IPS-18a (cell line): ENCODE data around the gene CSTPP1.
"Not testable (repeated sequence)": the region's sequence is repeated elsewhere in the genome, so short reads cannot be mapped to it uniquely, and the experiment has no call there.

ENCODE experiments used
- H3K27ac ChIP-seq: one replicate; pipeline ENCODE4 v1.5.1; 2013; ENCODE audit warnings: low read length
- H3K27me3 ChIP-seq: one replicate; pipeline ENCODE4 v1.6.1; 2013; ENCODE audit warnings: mild to moderate bottlenecking, low read length; ENCODE audit not compliant: control insufficient read depth, insufficient read depth
- H3K36me3 ChIP-seq: one replicate; pipeline ENCODE4 v1.6.1; 2013; ENCODE audit warnings: low read depth, low read length; ENCODE audit not compliant: control insufficient read depth
- H3K4me1 ChIP-seq: one replicate; pipeline ENCODE4 v1.6.1; 2013; ENCODE audit warnings: low read depth, low read length; ENCODE audit not compliant: control insufficient read depth
- H3K4me3 ChIP-seq: one replicate; pipeline ENCODE4 v1.5.1; 2013; ENCODE audit warnings: low read length
- H3K9ac ChIP-seq: one replicate; pipeline ENCODE4 v1.6.1; 2013; ENCODE audit warnings: mild to moderate bottlenecking, low read length, moderate library complexity
- H3K9me3 ChIP-seq: one replicate; pipeline ENCODE4 v1.6.1; 2013; ENCODE audit warnings: low read depth, low read length; ENCODE audit not compliant: control insufficient read depth

CSTPP1 gene

DNA sequence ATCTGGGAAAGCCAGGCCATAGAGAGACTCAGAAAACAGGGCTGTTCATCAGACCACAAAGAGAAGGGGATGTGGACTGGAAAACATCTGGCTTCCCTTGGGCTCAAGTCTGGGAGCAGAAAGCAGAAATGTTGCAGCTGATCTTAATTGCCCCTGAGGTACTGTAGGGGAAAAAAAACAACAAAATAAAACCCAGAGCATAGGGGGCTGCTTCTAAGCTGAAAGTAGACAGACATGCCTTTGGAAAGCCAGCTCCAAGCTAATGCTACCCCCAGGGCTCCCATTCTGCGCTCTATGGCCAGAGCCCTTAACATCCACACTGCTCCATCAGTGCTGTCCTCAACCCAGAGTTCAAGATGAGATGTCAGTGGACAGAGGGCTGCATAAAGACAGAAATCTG, 251.7 kb downstream of the CSTPP1 start:
- Histone ChIP-seq H3K9me3 (no peaks in the 10 kb centered on the region), H3K27me3 (peaks cover 31% of the 10 kb centered on the region), H3K4me3 (no peak overlapping the region), H3K4me1 (peaks cover 13% of the 10 kb centered on the region), H3K9ac (no peak overlapping the region), H3K27ac (no peak overlapping the region), H3K36me3 (no peaks in the 10 kb centered on the region)

DNA sequence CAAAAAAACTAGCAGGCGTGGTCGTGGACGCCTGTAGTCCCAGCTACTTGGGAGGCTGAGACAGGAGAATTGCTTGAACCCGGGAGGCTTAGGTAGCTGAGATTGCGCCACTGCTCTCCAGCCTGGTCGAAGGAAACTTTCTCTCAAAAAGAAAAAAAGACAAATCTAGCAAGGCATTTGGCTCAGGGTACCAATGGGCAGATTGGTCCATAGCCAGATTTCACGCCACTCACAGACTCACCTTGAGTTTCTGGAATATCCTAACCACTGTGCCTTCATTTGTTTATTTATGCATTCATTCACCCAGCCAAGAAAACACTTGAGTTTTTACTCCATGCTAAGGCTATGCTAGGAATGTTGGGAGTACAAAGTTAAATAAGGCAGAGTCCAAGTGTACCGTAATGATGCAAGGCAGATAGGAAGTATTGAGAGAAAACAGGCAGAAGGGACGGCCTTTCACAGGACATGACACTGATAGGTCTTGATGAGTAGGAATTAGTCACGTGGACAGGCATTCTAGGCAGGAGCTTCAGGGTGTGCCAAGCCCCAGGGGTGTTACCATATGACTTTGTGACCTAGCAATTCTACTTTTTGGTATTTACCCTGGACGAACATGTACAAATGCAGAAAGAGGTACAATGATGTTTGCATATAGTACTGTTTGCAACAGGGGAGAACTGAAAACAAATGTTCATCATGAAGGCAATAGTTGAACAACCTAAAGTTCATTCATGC, 252.7 kb downstream of the CSTPP1 start:
- peaks cover 13% of the 10 kb centered on the region for H3K4me1 ChIP-seq
- no peak overlapping the region for H3K27ac ChIP-seq

DNA sequence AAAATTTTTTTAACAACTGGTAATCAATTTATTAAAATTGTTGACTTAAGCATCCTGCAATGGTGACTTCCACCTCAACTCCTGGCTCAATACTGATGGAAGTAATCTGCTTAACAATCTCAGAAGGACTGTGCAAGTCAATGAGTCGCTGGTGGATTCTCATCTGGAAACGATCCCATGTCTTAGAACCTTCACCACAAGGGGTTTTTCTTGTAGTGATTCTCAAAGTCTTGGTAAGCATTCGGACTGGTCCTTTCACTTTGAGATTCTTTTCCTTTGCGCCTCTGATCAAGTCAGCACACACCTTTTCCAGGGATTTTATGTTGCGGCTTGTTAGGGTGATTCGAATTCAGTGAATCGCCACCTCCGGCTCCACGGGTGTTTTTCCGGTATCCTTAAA, 254.6 kb downstream of the CSTPP1 start:
- H3K36me3 ChIP-seq, H3K9me3 ChIP-seq, H3K4me1 ChIP-seq, H3K27ac ChIP-seq, H3K9ac ChIP-seq, H3K4me3 ChIP-seq: not testable (repeated sequence)
- peaks cover 31% of the 10 kb centered on the region for H3K27me3 ChIP-seq

More for the DNA sequence above, 252.7 kb downstream of the CSTPP1 start:
- Histone ChIP-seq H3K9me3 (no peaks in the 10 kb centered on the region), H3K36me3 (no peaks in the 10 kb centered on the region), H3K27me3 (peaks cover 31% of the 10 kb centered on the region), H3K4me3 (no peak overlapping the region), H3K9ac (no peak overlapping the region)

DNA sequence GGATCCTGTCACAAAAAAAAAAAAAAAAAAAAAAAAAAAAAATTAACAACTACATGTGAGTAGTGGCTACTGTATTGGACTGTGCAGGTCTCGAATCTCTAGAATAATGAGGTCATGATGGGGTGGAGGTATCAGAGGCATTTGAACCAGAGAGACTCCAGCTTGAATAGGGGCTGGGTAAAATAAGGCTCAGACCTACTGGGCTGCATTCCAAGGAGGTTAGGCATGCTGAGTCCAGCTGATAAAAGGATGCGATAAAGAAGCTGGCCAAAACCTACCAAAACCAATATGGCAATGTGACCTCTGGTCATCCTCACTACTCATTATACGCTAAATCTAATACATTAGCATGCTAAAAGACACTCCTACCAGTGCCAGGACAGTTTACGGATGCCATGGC, 255.6 kb downstream of the CSTPP1 start:
- H3K36me3 ChIP-seq, result no peaks in the 10 kb centered on the region
- no peak overlapping the region for H3K27ac ChIP-seq
- no peak overlapping the region for H3K9ac ChIP-seq
- H3K9me3 ChIP-seq, result no peaks in the 10 kb centered on the region
- H3K4me1 ChIP-seq, result peaks cover 8% of the 10 kb centered on the region
- H3K4me3 ChIP-seq, result no peak overlapping the region
- H3K27me3 ChIP-seq, result peaks cover 24% of the 10 kb centered on the region

DNA sequence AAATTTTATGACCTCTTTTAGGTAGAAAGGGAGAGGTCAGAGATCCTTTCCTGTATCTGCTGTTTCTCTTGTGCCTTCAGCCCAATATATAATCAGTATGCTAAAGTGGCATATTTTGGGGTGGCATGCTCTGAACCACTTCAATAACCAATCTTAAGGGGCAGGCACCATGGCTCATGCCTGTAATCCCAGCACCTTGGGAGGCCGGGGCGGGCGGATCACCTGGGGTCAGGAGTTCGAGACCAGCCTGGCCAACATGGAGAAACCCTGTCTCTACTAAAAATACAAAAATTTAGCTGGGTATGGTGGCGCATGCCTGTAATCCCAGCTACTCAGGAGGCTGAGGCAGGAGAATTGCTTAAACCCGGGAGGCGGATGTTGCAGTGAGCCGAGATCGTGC, 261.6 kb downstream of the CSTPP1 start:
- H3K9me3 ChIP-seq, H3K4me3 ChIP-seq, H3K36me3 ChIP-seq, H3K4me1 ChIP-seq, H3K27me3 ChIP-seq, H3K27ac ChIP-seq, H3K9ac ChIP-seq: not testable (repeated sequence)

DNA sequence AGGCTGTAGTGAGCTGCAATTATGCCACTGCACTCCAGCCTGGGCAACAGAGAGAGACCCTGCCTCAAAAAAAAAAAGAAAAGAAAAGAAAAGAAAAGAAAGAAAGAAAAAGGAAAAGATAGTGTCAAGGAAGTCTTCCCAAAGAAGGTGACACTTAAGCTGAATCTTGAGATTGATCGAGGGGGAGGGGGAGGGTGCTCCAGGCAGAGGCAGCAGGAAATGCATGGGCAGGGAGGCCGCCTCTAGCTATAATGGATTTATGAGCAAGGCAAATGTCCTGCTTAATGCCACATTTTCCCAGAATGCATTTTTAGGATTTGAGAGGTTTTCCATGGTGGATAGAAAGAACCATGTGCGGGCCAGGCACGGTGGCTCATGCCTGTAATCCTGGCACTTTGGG, 264.5 kb downstream of the CSTPP1 start:
- H3K27ac ChIP-seq, result no peak overlapping the region
- no peak overlapping the region for H3K9ac ChIP-seq
- H3K9me3 ChIP-seq, result no peaks in the 10 kb centered on the region
- no peaks in the 10 kb centered on the region for H3K36me3 ChIP-seq
- peaks cover 8% of the 10 kb centered on the region for H3K4me1 ChIP-seq
- no peak overlapping the region for H3K4me3 ChIP-seq
- H3K27me3 ChIP-seq, result no peaks in the 10 kb centered on the region

DNA sequence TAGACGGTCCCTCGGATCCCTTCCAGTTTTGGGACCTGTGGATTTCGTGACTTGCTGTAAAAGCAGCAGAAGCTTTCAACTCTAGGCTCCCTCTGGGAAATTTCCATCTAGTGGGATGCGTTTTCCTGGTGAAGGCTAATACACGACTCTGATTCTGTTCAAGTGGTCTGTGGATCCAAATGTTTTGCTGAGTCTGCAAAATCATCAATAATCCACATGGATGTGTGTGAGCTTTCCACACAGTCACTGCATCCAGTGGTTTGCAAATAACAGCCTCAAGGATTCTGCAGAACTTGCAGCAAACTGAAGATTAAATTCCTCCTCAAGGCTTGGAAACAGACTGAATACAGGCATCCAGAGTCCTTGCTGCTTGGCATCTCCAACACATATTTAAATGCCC, 266.0 kb downstream of the CSTPP1 start:
- Histone ChIP-seq H3K27ac (no peak overlapping the region), H3K4me1 (peaks cover 8% of the 10 kb centered on the region), H3K9me3 (no peaks in the 10 kb centered on the region), H3K9ac (no peak overlapping the region), H3K36me3 (no peaks in the 10 kb centered on the region), H3K4me3 (no peak overlapping the region), H3K27me3 (no peaks in the 10 kb centered on the region)

DNA sequence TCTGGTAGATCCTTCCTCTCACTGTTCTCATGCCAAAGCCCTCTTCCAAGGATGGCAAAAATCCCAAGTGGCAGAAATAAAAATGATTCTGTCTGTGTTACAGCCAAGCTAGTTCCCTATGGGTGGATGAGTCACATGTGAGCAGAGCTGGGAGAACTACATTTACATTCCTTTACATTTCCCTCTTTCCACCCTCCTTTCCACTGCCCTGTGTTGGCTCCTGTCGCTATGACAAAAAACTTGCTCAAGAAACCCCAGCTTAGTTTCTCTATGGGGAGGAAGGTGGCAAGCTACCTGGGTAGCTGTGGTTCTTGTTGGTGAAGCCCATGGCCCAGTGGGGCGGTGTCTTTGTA, 268.1 kb downstream of the CSTPP1 start:
- H3K9ac ChIP-seq, result no peak overlapping the region
- no peak overlapping the region for H3K27ac ChIP-seq
- no peaks in the 10 kb centered on the region for H3K9me3 ChIP-seq
- no peaks in the 10 kb centered on the region for H3K27me3 ChIP-seq
- H3K4me1 ChIP-seq, result peaks cover 8% of the 10 kb centered on the region
- H3K4me3 ChIP-seq, result no peak overlapping the region
- no peaks in the 10 kb centered on the region for H3K36me3 ChIP-seq

DNA sequence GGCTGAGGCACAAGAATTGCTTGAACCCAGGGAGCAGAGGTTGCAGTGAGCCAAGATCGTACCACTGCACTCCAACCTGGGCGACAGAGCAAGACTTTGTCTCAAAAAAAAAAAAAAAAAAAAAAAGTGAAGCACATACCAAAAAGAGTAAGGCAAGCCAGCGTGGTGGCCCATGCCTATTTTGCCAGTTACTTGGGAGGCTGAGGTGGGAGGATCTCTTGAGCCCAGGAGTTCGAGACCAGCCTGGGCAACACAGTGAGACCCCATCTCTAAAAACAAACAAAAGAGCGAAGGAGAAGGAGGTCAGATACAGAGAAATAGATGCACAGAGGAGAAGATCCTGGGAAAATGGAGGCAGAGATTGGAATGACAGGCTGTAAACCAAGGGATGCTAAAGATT, 270.0 kb downstream of the CSTPP1 start:
- H3K4me3 ChIP-seq, H3K9ac ChIP-seq, H3K27me3 ChIP-seq, H3K27ac ChIP-seq, H3K9me3 ChIP-seq, H3K4me1 ChIP-seq, H3K36me3 ChIP-seq: not testable (repeated sequence)

DNA sequence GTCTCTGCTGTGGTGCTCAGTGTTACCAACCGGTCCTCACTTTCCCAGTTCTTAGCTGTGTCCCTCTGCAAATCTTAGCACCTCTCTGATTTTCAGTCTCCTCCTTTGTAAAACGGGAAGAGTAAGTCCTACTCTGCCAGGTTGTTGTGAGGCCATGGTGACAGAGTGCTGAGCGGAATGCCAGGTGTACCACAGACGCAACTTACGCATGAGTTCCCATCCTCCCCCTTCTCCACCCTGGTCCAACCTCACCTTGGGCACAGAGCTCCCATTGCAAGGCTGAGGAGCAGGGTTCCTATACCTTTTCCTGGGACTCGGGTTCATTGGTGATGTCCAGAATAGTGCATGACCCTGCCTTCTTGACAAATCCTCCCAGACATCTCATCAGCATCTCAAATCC, 270.9 kb downstream of the CSTPP1 start:
- Histone ChIP-seq H3K4me3 (no peak overlapping the region), H3K9ac (no peak overlapping the region), H3K9me3 (no peaks in the 10 kb centered on the region), H3K27me3 (no peaks in the 10 kb centered on the region), H3K4me1 (peaks cover 8% of the 10 kb centered on the region), H3K36me3 (no peaks in the 10 kb centered on the region), H3K27ac (no peak overlapping the region)

DNA sequence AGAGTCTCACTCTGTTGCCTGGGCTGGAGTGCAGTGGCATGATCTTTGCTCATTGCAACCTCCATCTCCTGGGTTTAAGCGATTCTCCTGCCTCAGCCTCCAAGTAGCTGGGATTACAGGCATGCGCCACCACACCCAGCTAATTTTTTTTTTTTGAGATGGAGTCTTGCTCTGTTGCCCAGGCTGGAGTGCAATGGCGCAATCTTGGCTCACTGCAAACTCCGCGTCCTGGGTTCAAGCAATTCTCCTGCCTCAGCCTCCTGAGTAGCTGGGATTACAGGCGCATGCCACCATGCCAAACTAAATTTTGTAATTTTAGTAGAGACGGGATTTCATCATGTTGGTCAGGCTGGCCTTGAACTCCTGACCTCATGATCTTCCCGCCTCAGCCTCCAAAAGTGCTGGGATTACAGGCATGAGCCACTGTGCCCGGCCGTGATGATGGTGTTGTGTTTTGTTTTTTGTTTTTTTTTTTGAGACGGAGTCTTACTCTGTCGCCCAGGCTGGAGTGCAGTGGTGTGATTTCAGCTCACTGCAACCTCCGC, 271.5 kb downstream of the CSTPP1 start:
- not testable (repeated sequence) for H3K4me3 ChIP-seq, H3K36me3 ChIP-seq, H3K9me3 ChIP-seq, H3K9ac ChIP-seq, H3K4me1 ChIP-seq, H3K27ac ChIP-seq, H3K27me3 ChIP-seq

DNA sequence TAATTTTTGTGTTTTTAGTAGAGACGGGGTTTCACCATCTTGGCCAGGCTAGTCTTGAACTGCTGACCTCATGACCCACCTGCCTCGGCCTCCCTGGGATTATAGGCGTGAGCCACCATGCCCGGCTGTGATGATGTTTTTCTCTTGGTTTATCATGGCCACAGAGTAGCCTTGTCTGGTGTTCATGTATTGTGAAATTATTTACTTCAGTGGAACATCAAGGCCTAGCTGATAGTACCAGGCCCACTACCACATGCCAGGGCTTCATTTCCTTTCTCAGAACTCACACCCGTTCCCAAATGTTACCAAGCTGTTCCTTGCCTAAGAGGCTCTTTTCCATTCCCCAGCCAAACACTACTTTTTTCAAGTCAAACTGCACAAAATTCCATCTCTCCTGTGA, 272.1 kb downstream of the CSTPP1 start:
- no peaks in the 10 kb centered on the region for H3K9me3 ChIP-seq
- H3K27me3 ChIP-seq, result no peaks in the 10 kb centered on the region
- no peak overlapping the region for H3K27ac ChIP-seq
- no peak overlapping the region for H3K4me3 ChIP-seq
- H3K4me1 ChIP-seq, result peaks cover 8% of the 10 kb centered on the region
- H3K9ac ChIP-seq, result no peak overlapping the region
- no peaks in the 10 kb centered on the region for H3K36me3 ChIP-seq
